DOHH2 (cell line): ENCODE results near the gene LRRFIP2.

Source experiments
- EZH2phosphoT487 ChIP-seq: fragments of 200-600 bp; sonication (generic); IDR thresholded peaks from 2 replicates; pipeline ENCODE4 v1.6.1; 2017; ENCODE audit warnings: borderline replicate concordance, mild to moderate bottlenecking, antibody characterized with exemption, low read length, moderate library complexity, mixed read lengths
- TF ChIP-seq, protein P1 (sequence below): fragments of 200-600 bp; sonication (generic); IDR thresholded peaks from one replicate; pipeline ENCODE4 v1.5.1; 2014; ENCODE audit warnings: antibody characterized with exemption, mild to moderate bottlenecking, low read depth, low read length; ENCODE audit not compliant: poor library complexity, severe bottlenecking

DNA sequence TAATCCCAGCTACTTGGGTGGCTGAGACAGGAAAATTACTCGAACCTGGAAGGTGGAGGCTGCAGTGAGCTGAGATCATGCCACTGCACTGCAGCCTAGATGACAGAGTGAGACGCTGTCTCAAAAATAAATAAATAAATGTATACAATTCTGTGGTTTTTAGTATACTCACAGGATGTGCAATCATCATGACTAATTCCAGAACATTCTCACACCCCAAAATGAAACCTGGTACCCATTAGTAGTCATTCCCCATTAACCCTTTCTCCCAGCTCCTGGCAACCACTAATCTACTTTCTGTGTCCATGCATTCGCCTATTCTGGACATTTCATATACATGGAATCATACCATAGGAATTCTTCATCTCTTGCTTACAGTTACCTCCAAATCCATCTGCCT, 44.5 kb downstream of the LRRFIP2 start:
- TF ChIP-seq, protein P1, sequence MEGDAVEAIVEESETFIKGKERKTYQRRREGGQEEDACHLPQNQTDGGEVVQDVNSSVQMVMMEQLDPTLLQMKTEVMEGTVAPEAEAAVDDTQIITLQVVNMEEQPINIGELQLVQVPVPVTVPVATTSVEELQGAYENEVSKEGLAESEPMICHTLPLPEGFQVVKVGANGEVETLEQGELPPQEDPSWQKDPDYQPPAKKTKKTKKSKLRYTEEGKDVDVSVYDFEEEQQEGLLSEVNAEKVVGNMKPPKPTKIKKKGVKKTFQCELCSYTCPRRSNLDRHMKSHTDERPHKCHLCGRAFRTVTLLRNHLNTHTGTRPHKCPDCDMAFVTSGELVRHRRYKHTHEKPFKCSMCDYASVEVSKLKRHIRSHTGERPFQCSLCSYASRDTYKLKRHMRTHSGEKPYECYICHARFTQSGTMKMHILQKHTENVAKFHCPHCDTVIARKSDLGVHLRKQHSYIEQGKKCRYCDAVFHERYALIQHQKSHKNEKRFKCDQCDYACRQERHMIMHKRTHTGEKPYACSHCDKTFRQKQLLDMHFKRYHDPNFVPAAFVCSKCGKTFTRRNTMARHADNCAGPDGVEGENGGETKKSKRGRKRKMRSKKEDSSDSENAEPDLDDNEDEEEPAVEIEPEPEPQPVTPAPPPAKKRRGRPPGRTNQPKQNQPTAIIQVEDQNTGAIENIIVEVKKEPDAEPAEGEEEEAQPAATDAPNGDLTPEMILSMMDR: no peak
- no peak for TF ChIP-seq EZH2phosphoT487
